SK-N-MC (cell line): ENCODE data around the gene CDC45.

Experiments
- EZH2 ChIP-seq: fragments of 200-600 bp; sonication (generic); IDR thresholded peaks from one replicate; pipeline ENCODE4 v1.6.1; 2017; ENCODE audit warnings: antibody characterized with exemption
- FOXP2 ChIP-seq: optimal IDR thresholded peaks from 2 replicates; pipeline ENCODE3; 2011; ENCODE audit warnings: mild to moderate bottlenecking, moderate library complexity; ENCODE audit not compliant: insufficient read depth; ENCODE audit errors: extremely low read length, control extremely low read depth
- POLR2AphosphoS5 ChIP-seq: IDR thresholded peaks from 2 replicates; pipeline ENCODE4 v1.6.1; 2012; ENCODE audit warnings: mild to moderate bottlenecking, low read depth, low read length, borderline replicate concordance

DNA sequence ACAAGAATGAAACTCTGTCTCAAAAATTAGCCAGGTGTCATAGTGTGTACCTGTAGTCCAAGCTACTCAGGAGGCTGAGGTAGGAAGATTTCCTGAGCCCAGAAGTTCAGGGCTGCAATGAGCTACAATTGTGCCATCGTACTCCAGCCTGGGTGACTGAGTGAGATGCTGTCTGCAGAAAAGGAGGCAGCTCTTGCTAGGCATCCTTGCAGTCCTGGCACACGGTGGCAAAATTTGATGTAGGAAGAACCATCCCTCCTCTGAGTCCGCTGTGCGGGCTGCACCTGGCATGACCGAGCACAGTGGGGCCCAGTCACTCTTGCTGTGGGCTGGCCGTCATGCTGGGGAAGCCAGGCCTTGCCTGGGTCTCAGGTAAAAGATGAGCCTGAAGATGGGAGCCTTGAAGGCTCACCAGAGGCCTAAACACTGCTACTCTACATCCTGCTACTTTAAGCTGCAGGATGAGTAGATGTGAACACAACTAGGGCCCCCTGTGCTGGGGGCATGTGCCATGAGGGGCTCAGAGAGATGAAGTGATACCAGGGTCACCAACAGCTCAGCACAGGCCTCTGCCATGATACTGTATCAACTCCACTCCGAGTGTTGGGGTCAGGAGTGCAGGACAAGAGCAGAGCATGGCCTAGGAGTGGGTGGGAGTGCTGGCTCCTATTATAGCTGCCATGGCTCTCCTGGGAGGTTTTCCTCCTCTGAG is 18.6 kb downstream of the CDC45 start:
- TF ChIP-seq POLR2AphosphoS5 (no peak), EZH2 (no peak), FOXP2 (no peak)
